DND-41 (cell line): ENCODE data around the gene PRR35.
A peak's percentile ranks its signal among the peaks of the same experiment; 100 is the strongest.

ENCODE experiments used
- ATAC-seq: fragments of 200-7000 bp; cut with Tn5 transposase; 3 replicates; pipeline ENCODE4 v1.9.1; 2021; ENCODE audit warnings: low read depth; ENCODE audit not compliant: insufficient read depth
- DNase-seq: peaks from one replicate; pipeline ENCODE4 v3.0.0-alpha.2; 2020
- H2AFZ ChIP-seq: 2 replicates; pipeline ENCODE4 v1.6.0; 2012; ENCODE audit warnings: low read depth, low read length
- H3K27ac ChIP-seq: 2 replicates; pipeline ENCODE4 v1.5.1; 2012; ENCODE audit warnings: low read length, inconsistent platforms
- H3K27me3 ChIP-seq: fragments of 200-600 bp; sonication (generic); 2 replicates; pipeline ENCODE4 v1.6.0; 2012; ENCODE audit warnings: low read length, mild to moderate bottlenecking, inconsistent platforms; ENCODE audit not compliant: insufficient read depth, poor library complexity
- H3K36me3 ChIP-seq: 2 replicates; pipeline ENCODE4 v1.5.1; 2012; ENCODE audit warnings: low read length, inconsistent platforms; ENCODE audit not compliant: insufficient read depth
- H3K4me1 ChIP-seq: 2 replicates; pipeline ENCODE4 v1.5.1; 2012; ENCODE audit warnings: mild to moderate bottlenecking, low read length; ENCODE audit not compliant: insufficient read depth
- H3K4me2 ChIP-seq: 2 replicates; pipeline ENCODE4 v1.6.0; 2012; ENCODE audit warnings: mild to moderate bottlenecking, moderate library complexity, low read length, inconsistent platforms; ENCODE audit not compliant: insufficient read depth
- H3K4me3 ChIP-seq, 2 experiments: fragments of 200-600 bp in 1 of 2; shearing (Covaris generic) in 1 of 2; 2 replicates each; pipeline ENCODE4 v1.5.1; 2012 to 2016; ENCODE audit warnings: inconsistent platforms in 2 of 2, low read length in 2 of 2, mild to moderate bottlenecking in 2 of 2, low read depth in 1 of 2, moderate library complexity in 1 of 2
- H3K79me2 ChIP-seq: 2 replicates; pipeline ENCODE4 v1.6.0; 2012; ENCODE audit warnings: low read length, inconsistent platforms; ENCODE audit not compliant: insufficient read depth
- H3K9ac ChIP-seq: 2 replicates; pipeline ENCODE4 v1.6.0; 2012; ENCODE audit warnings: low read depth, mild to moderate bottlenecking, inconsistent platforms, low read length, moderate library complexity
- H3K9me3 ChIP-seq: 2 replicates; pipeline ENCODE4 v1.5.1; 2012; ENCODE audit warnings: low read length, moderate library complexity, mild to moderate bottlenecking, inconsistent platforms; ENCODE audit not compliant: insufficient read depth, severe bottlenecking
- H4K20me1 ChIP-seq: 2 replicates; pipeline ENCODE4 v1.6.0; 2012; ENCODE audit warnings: low read length; ENCODE audit not compliant: insufficient read depth
- EZH2 ChIP-seq: IDR thresholded peaks from 3 replicates; pipeline ENCODE4 v1.6.1; 2012; ENCODE audit warnings: borderline replicate concordance, low read depth, mild to moderate bottlenecking, moderate library complexity, low read length, inconsistent platforms; ENCODE audit not compliant: severe bottlenecking
- TF ChIP-seq, protein P1 (sequence below): IDR thresholded peaks from 2 replicates; pipeline ENCODE4 v1.5.1; 2012; ENCODE audit warnings: borderline replicate concordance, low read length, moderate library complexity, mild to moderate bottlenecking; ENCODE audit not compliant: poor library complexity, severe bottlenecking; ENCODE audit errors: extremely low read depth

PRR35 gene

DNA sequence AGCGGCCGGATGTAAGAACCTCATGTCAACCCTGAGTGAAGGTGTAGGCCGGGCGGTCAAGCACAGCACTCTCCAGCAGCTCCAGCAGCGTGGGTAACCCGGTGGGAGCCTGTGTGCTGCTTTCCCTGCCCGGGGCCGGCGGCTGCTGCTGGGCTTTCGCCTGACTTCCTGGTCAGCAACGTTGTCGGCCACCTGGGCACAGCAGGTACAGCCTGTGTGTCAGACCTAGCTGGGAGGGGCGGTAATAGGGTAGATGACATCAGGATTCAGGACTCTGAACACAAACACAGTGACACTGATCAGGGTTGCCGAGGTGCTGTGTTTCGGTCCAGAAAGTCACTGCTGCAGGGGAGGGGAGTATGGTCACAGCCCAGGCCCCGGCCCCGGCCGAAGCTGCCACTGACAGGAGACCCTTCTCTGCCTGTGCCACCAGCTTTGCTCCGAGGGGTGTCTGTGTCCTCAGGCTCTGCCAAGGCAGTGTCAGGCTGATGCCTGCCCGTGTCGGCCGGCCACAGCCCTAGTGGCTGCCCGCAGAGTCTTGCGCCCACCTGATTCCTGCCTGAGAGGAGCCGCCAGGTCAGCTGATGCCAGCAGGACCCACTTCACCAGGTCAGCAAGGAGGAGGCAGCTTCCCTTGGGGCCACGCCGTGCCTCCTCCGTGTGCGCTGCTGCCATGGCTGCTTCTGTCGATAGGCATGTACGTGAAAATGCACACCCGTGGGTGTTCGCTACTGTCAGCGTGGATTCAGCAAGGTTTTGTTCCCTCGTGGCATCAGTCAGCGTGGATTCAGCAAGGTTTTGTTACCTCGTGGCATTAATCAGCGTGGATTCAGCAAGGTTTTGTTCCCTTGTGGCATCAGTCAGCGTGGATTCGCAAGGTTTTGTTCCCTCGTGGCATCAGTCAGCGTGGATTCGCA is 38.9 kb downstream of the PRR35 start:
- Histone ChIP-seq H4K20me1 (peaks cover 28% of the 10 kb centered on the region), H3K9ac (no peak overlapping the region), H3K4me1 (no peaks in the 10 kb centered on the region), H3K36me3 (peaks cover 29% of the 10 kb centered on the region), H3K4me3 (no peak overlapping the region), H3K79me2 (peaks cover 50% of the 10 kb centered on the region), H3K27ac (no peak overlapping the region), H3K9me3 (no peaks in the 10 kb centered on the region), H3K4me2 (no peak overlapping the region), H3K27me3 (no peaks in the 10 kb centered on the region), H2AFZ (no peak overlapping the region)
- DNase-seq = no peak
- no peak for TF ChIP-seq EZH2
- TF ChIP-seq, protein P1, sequence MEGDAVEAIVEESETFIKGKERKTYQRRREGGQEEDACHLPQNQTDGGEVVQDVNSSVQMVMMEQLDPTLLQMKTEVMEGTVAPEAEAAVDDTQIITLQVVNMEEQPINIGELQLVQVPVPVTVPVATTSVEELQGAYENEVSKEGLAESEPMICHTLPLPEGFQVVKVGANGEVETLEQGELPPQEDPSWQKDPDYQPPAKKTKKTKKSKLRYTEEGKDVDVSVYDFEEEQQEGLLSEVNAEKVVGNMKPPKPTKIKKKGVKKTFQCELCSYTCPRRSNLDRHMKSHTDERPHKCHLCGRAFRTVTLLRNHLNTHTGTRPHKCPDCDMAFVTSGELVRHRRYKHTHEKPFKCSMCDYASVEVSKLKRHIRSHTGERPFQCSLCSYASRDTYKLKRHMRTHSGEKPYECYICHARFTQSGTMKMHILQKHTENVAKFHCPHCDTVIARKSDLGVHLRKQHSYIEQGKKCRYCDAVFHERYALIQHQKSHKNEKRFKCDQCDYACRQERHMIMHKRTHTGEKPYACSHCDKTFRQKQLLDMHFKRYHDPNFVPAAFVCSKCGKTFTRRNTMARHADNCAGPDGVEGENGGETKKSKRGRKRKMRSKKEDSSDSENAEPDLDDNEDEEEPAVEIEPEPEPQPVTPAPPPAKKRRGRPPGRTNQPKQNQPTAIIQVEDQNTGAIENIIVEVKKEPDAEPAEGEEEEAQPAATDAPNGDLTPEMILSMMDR = no peak
- no peak for ATAC-seq

DNA sequence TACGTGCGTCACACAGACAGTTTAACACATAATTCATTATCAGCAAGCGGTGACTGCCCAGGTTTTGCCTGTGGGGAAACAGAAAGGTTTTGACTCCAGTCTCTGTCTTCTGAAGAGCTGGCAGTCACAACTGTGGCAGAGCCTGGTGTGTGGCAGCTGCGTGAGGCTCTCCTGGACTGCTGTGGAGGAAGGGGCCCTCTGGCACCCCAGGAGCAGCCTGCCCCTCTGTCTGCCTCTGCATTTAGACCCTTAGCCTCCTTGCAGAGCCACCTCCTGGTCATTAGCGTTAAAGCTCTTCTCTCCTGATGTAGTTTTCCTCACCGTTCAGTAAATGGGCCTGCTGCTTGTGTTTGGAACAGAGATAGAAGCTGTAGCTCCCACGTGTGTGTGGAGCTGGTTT is 40.6 kb downstream of the PRR35 start:
- ATAC-seq = peak; percentile 47; the same call in 1 of the 3 replicates

DNA sequence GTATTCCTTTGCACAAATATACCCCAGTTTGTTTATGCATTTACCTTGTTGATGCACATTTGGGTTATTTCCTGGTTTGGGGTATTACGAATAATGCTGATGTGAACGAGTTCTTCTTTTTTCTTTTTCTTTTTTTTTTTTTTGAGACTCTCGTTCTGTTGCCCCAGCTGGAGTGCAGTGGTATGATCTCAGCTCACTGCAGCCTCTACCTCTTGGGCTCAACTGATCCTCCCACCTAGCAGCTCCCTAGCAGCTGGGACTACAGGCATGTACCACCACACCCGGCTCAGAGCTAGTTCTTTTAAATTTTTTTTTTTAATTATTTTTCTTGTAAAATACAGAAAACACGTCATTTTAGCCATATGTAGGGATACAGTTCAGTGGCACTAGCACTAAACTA is 43.7 kb downstream of the PRR35 start:
- Histone ChIP-seq H3K4me3 (no peak overlapping the region), H3K27me3 (no peaks in the 10 kb centered on the region), H3K4me2 (no peak overlapping the region), H4K20me1 (peaks cover 15% of the 10 kb centered on the region; the same call in 1 of the 2 replicates), H3K79me2 (peaks cover 37% of the 10 kb centered on the region), H3K36me3 (peaks cover 20% of the 10 kb centered on the region), H2AFZ (no peak overlapping the region), H3K4me1 (no peaks in the 10 kb centered on the region), H3K27ac (no peak overlapping the region), H3K9ac (no peak overlapping the region), H3K9me3 (no peaks in the 10 kb centered on the region)
- TF ChIP-seq EZH2 = no peak
- TF ChIP-seq, protein P1 = no peak
- ATAC-seq (no peak), DNase-seq (no peak)

More for the DNA sequence above, 40.6 kb downstream of the PRR35 start:
- no peak overlapping the region for H3K9ac ChIP-seq
- no peak overlapping the region for H2AFZ ChIP-seq
- H3K4me2 ChIP-seq = no peak overlapping the region
- H3K9me3 ChIP-seq = no peaks in the 10 kb centered on the region
- no peaks in the 10 kb centered on the region for H3K27me3 ChIP-seq
- H3K27ac ChIP-seq = no peak overlapping the region
- no peak for DNase-seq
- H3K4me1 ChIP-seq = no peaks in the 10 kb centered on the region
- H3K4me3 ChIP-seq = no peak overlapping the region
- H3K79me2 ChIP-seq = peaks cover 49% of the 10 kb centered on the region
- TF ChIP-seq EZH2 = no peak
- TF ChIP-seq, protein P1 = peak; percentile 39
- peaks cover 22% of the 10 kb centered on the region for H4K20me1 ChIP-seq
- H3K36me3 ChIP-seq = peaks cover 29% of the 10 kb centered on the region
